Measurements from ENCODE around the gene PDE8B.

- TF ChIP-seq CTCF (IDR thresholded peaks at IDR 0.05) (no peak), POLR2AphosphoS5 (IDR thresholded peaks at IDR 0.05) (no peak), POLR2A (IDR thresholded peaks at IDR 0.05) (no peak), EP300 (IDR thresholded peaks at IDR 0.05) (no peak)
Observed at GRCh38 chr5:77224672-77225355, 14.3 kb downstream of the PDE8B start.

Data from suprapubic skin (tissue), 4 donors.